Activated naive CD8-positive, alpha-beta T cell treated with anti-CD3 and anti-CD28 coated beads, Interleukin-2, amount 50 U/mL, for 24 hours (primary cell): Measurements from ENCODE around the gene ADAMTS12.

ENCODE experiments used
- ATAC-seq: fragments of 150-1000 bp; cut with Tn5 transposase; one replicate; pipeline ENCODE4 v1.10.0; 2021
- DNase-seq: peaks from one replicate; pipeline ENCODE4 v3.0.0; 2021
- H3K27ac Mint-ChIP-seq: one replicate; pipeline ENCODE4 v1.8.0; 2021; ENCODE audit warnings: mild to moderate bottlenecking, mixed read lengths
- H3K27me3 Mint-ChIP-seq: one replicate; pipeline ENCODE4 v1.8.0; 2021; ENCODE audit warnings: mixed read lengths
- H3K36me3 Mint-ChIP-seq: one replicate; pipeline ENCODE4 v1.8.0; 2021; ENCODE audit warnings: low read depth, mixed read lengths
- H3K4me1 Mint-ChIP-seq: one replicate; pipeline ENCODE4 v1.8.0; 2021; ENCODE audit warnings: mixed read lengths
- H3K4me3 Mint-ChIP-seq: one replicate; pipeline ENCODE4 v1.8.0; 2021; ENCODE audit warnings: mild to moderate bottlenecking, moderate library complexity, mixed read lengths
- H3K9me3 Mint-ChIP-seq: one replicate; pipeline ENCODE4 v1.8.0; 2021; ENCODE audit warnings: mixed read lengths

The ADAMTS12 gene

GRCh38 chr5:33726422-33727165 lies 165.2 kb downstream of the ADAMTS12 start:
- Mint-ChIP-seq H3K27ac (no peak overlapping the region), H3K4me3 (no peak overlapping the region), H3K27me3 (peaks cover 5% of the 10 kb centered on the region), H3K36me3 (no peaks in the 10 kb centered on the region), H3K9me3 (no peaks in the 10 kb centered on the region), H3K4me1 (no peaks in the 10 kb centered on the region)
- ATAC-seq, result no peak
- DNase-seq, result no peak

GRCh38 chr5:33725806-33726205 lies 166.0 kb downstream of the ADAMTS12 start:
- Mint-ChIP-seq H3K27ac (no peak overlapping the region), H3K27me3 (peaks cover 4% of the 10 kb centered on the region), H3K4me3 (no peak overlapping the region), H3K36me3 (no peaks in the 10 kb centered on the region), H3K4me1 (no peaks in the 10 kb centered on the region), H3K9me3 (no peaks in the 10 kb centered on the region)
- no peak for ATAC-seq
- no peak for DNase-seq

- Mint-ChIP-seq H3K9me3 (no peaks in the 10 kb centered on the region), H3K4me1 (no peaks in the 10 kb centered on the region), H3K36me3 (no peaks in the 10 kb centered on the region), H3K27me3 (no peaks in the 10 kb centered on the region), H3K4me3 (no peak overlapping the region), H3K27ac (no peak overlapping the region)
- no peak for ATAC-seq
- DNase-seq, result no peak
Measured at GRCh38 chr5:33721491-33722200, 170.1 kb downstream of the ADAMTS12 start.

GRCh38 chr5:33720176-33720575 lies 171.6 kb downstream of the ADAMTS12 start:
- Mint-ChIP-seq H3K27me3 (no peaks in the 10 kb centered on the region), H3K9me3 (no peaks in the 10 kb centered on the region), H3K27ac (no peak overlapping the region), H3K4me3 (no peak overlapping the region), H3K4me1 (no peaks in the 10 kb centered on the region), H3K36me3 (no peaks in the 10 kb centered on the region)
- no peak for DNase-seq
- no peak for ATAC-seq

- DNase-seq, result no peak
- H3K4me1 Mint-ChIP-seq, result no peaks in the 10 kb centered on the region
- H3K9me3 Mint-ChIP-seq, result no peaks in the 10 kb centered on the region
- no peaks in the 10 kb centered on the region for H3K36me3 Mint-ChIP-seq
- ATAC-seq, result no peak
- no peaks in the 10 kb centered on the region for H3K27me3 Mint-ChIP-seq
- no peak overlapping the region for H3K4me3 Mint-ChIP-seq
- no peak overlapping the region for H3K27ac Mint-ChIP-seq
Measured at GRCh38 chr5:33719769-33720168, 172.0 kb downstream of the ADAMTS12 start.

- no peak for DNase-seq
- Mint-ChIP-seq H3K4me1 (no peaks in the 10 kb centered on the region), H3K36me3 (no peaks in the 10 kb centered on the region), H3K4me3 (no peak overlapping the region), H3K27ac (no peak overlapping the region), H3K27me3 (no peaks in the 10 kb centered on the region), H3K9me3 (peaks cover 7% of the 10 kb centered on the region)
- ATAC-seq, result no peak
Measured at GRCh38 chr5:33715661-33716060, 176.1 kb downstream of the ADAMTS12 start.

GRCh38 chr5:33713136-33713765 lies 178.5 kb downstream of the ADAMTS12 start:
- ATAC-seq, result no peak
- Mint-ChIP-seq H3K27ac (no peak overlapping the region), H3K4me3 (no peak overlapping the region), H3K4me1 (no peaks in the 10 kb centered on the region), H3K27me3 (no peaks in the 10 kb centered on the region), H3K9me3 (peaks cover 11% of the 10 kb centered on the region), H3K36me3 (no peaks in the 10 kb centered on the region)
- DNase-seq, result no peak

GRCh38 chr5:33712664-33713063 lies 179.1 kb downstream of the ADAMTS12 start:
- ATAC-seq (no peak), DNase-seq (no peak)
- Mint-ChIP-seq H3K36me3 (no peaks in the 10 kb centered on the region), H3K4me1 (no peaks in the 10 kb centered on the region), H3K4me3 (no peak overlapping the region), H3K27ac (no peak overlapping the region), H3K27me3 (no peaks in the 10 kb centered on the region), H3K9me3 (peaks cover 16% of the 10 kb centered on the region)

- no peak overlapping the region for H3K4me3 Mint-ChIP-seq
- no peaks in the 10 kb centered on the region for H3K27me3 Mint-ChIP-seq
- peaks cover 25% of the 10 kb centered on the region for H3K9me3 Mint-ChIP-seq
- ATAC-seq (no peak), DNase-seq (no peak)
- no peaks in the 10 kb centered on the region for H3K36me3 Mint-ChIP-seq
- no peaks in the 10 kb centered on the region for H3K4me1 Mint-ChIP-seq
- no peak overlapping the region for H3K27ac Mint-ChIP-seq
Measured at GRCh38 chr5:33711094-33711679, 180.6 kb downstream of the ADAMTS12 start.

GRCh38 chr5:33702867-33703266 lies 188.9 kb downstream of the ADAMTS12 start:
- H3K4me1 Mint-ChIP-seq, result no peaks in the 10 kb centered on the region
- H3K36me3 Mint-ChIP-seq, result no peaks in the 10 kb centered on the region
- no peak overlapping the region for H3K4me3 Mint-ChIP-seq
- H3K27me3 Mint-ChIP-seq, result no peaks in the 10 kb centered on the region
- no peak for ATAC-seq
- peaks cover 16% of the 10 kb centered on the region for H3K9me3 Mint-ChIP-seq
- no peak overlapping the region for H3K27ac Mint-ChIP-seq
- no peak for DNase-seq

GRCh38 chr5:33701951-33702350 lies 189.8 kb downstream of the ADAMTS12 start:
- H3K27me3 Mint-ChIP-seq, result no peaks in the 10 kb centered on the region
- H3K4me1 Mint-ChIP-seq, result no peaks in the 10 kb centered on the region
- H3K36me3 Mint-ChIP-seq, result no peaks in the 10 kb centered on the region
- H3K9me3 Mint-ChIP-seq, result peaks cover 11% of the 10 kb centered on the region
- H3K27ac Mint-ChIP-seq, result no peak overlapping the region
- DNase-seq, result no peak
- H3K4me3 Mint-ChIP-seq, result no peak overlapping the region
- ATAC-seq, result no peak

GRCh38 chr5:33701251-33701650 lies 190.5 kb downstream of the ADAMTS12 start:
- H3K27ac Mint-ChIP-seq, result no peak overlapping the region
- H3K4me3 Mint-ChIP-seq, result no peak overlapping the region
- no peak for DNase-seq
- no peaks in the 10 kb centered on the region for H3K36me3 Mint-ChIP-seq
- peaks cover 5% of the 10 kb centered on the region for H3K9me3 Mint-ChIP-seq
- H3K27me3 Mint-ChIP-seq, result no peaks in the 10 kb centered on the region
- ATAC-seq, result no peak
- no peaks in the 10 kb centered on the region for H3K4me1 Mint-ChIP-seq

- Mint-ChIP-seq H3K4me3 (no peak overlapping the region), H3K27me3 (no peaks in the 10 kb centered on the region), H3K27ac (no peak overlapping the region), H3K36me3 (no peaks in the 10 kb centered on the region), H3K9me3 (peaks cover 17% of the 10 kb centered on the region), H3K4me1 (no peaks in the 10 kb centered on the region)
- DNase-seq, result no peak
- no peak for ATAC-seq
Measured at GRCh38 chr5:33696411-33696810, 195.4 kb downstream of the ADAMTS12 start.

GRCh38 chr5:33692980-33693379 lies 198.8 kb downstream of the ADAMTS12 start:
- Mint-ChIP-seq H3K27me3 (peaks cover 2% of the 10 kb centered on the region), H3K36me3 (no peaks in the 10 kb centered on the region), H3K4me1 (no peaks in the 10 kb centered on the region), H3K9me3 (peaks cover 17% of the 10 kb centered on the region), H3K4me3 (no peak overlapping the region), H3K27ac (no peak overlapping the region)
- ATAC-seq, result no peak
- no peak for DNase-seq

- Mint-ChIP-seq H3K4me3 (no peak overlapping the region), H3K4me1 (no peaks in the 10 kb centered on the region), H3K27ac (no peak overlapping the region), H3K27me3 (peaks cover 2% of the 10 kb centered on the region), H3K36me3 (no peaks in the 10 kb centered on the region), H3K9me3 (peaks cover 17% of the 10 kb centered on the region)
- DNase-seq (no peak), ATAC-seq (no peak)
Measured at GRCh38 chr5:33691856-33692255, 199.9 kb downstream of the ADAMTS12 start.
